Neural cell (in vitro differentiated cells): ENCODE results near the gene RS1.

ENCODE experiments used
- EP300 ChIP-seq: fragments of 450-650 bp; conservative IDR thresholded peaks from 2 replicates; pipeline ENCODE4 v1.6.1; 2014; ENCODE audit warnings: antibody characterized with exemption, mild to moderate bottlenecking, moderate library complexity; ENCODE audit not compliant: poor library complexity, severe bottlenecking
- EZH2 ChIP-seq: fragments of 200-600, 300-800 bp; shearing (Covaris generic), sonication (generic); IDR thresholded peaks from 2 replicates; pipeline ENCODE4 v1.6.1; 2014; ENCODE audit warnings: antibody characterized with exemption, low read length, borderline replicate concordance, mild to moderate bottlenecking; ENCODE audit not compliant: insufficient read depth, poor library complexity, severe bottlenecking
- POLR2AphosphoS5 ChIP-seq: IDR thresholded peaks from 2 replicates; pipeline ENCODE4 v1.6.1; 2012
- RAD21 ChIP-seq: fragments of 450-650 bp; conservative IDR thresholded peaks from 2 replicates; pipeline ENCODE4 v1.6.1; 2014; ENCODE audit warnings: antibody characterized with exemption, mild to moderate bottlenecking, moderate library complexity
- SMC3 ChIP-seq: fragments of 450-650 bp; conservative IDR thresholded peaks from 2 replicates; pipeline ENCODE4 v1.6.1; 2014; ENCODE audit warnings: antibody characterized with exemption, mild to moderate bottlenecking, moderate library complexity; ENCODE audit not compliant: poor library complexity
- TAF1 ChIP-seq: IDR thresholded peaks from 2 replicates; pipeline ENCODE4 v1.6.1; 2012; ENCODE audit warnings: low read depth
- TF ChIP-seq, protein P1 (sequence below): fragments of 450-650 bp; IDR thresholded peaks from 2 replicates; pipeline ENCODE4 v1.5.1; 2014; ENCODE audit warnings: antibody characterized with exemption, mild to moderate bottlenecking, moderate library complexity; ENCODE audit not compliant: poor library complexity, severe bottlenecking
- TF ChIP-seq, protein P2 (sequence below): IDR thresholded peaks from 2 replicates; pipeline ENCODE4 v1.6.1; 2012; ENCODE audit warnings: borderline replicate concordance

GRCh38 chrX:18619288-18619687, 52.6 kb downstream of the RS1 start:
- TF ChIP-seq, protein P1, sequence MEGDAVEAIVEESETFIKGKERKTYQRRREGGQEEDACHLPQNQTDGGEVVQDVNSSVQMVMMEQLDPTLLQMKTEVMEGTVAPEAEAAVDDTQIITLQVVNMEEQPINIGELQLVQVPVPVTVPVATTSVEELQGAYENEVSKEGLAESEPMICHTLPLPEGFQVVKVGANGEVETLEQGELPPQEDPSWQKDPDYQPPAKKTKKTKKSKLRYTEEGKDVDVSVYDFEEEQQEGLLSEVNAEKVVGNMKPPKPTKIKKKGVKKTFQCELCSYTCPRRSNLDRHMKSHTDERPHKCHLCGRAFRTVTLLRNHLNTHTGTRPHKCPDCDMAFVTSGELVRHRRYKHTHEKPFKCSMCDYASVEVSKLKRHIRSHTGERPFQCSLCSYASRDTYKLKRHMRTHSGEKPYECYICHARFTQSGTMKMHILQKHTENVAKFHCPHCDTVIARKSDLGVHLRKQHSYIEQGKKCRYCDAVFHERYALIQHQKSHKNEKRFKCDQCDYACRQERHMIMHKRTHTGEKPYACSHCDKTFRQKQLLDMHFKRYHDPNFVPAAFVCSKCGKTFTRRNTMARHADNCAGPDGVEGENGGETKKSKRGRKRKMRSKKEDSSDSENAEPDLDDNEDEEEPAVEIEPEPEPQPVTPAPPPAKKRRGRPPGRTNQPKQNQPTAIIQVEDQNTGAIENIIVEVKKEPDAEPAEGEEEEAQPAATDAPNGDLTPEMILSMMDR = no peak
- TF ChIP-seq EZH2 = no peak
- TF ChIP-seq TAF1 = no peak
- TF ChIP-seq, protein P2, sequence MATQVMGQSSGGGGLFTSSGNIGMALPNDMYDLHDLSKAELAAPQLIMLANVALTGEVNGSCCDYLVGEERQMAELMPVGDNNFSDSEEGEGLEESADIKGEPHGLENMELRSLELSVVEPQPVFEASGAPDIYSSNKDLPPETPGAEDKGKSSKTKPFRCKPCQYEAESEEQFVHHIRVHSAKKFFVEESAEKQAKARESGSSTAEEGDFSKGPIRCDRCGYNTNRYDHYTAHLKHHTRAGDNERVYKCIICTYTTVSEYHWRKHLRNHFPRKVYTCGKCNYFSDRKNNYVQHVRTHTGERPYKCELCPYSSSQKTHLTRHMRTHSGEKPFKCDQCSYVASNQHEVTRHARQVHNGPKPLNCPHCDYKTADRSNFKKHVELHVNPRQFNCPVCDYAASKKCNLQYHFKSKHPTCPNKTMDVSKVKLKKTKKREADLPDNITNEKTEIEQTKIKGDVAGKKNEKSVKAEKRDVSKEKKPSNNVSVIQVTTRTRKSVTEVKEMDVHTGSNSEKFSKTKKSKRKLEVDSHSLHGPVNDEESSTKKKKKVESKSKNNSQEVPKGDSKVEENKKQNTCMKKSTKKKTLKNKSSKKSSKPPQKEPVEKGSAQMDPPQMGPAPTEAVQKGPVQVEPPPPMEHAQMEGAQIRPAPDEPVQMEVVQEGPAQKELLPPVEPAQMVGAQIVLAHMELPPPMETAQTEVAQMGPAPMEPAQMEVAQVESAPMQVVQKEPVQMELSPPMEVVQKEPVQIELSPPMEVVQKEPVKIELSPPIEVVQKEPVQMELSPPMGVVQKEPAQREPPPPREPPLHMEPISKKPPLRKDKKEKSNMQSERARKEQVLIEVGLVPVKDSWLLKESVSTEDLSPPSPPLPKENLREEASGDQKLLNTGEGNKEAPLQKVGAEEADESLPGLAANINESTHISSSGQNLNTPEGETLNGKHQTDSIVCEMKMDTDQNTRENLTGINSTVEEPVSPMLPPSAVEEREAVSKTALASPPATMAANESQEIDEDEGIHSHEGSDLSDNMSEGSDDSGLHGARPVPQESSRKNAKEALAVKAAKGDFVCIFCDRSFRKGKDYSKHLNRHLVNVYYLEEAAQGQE = no peak
- no peak for TF ChIP-seq EP300
- TF ChIP-seq RAD21 = no peak
- TF ChIP-seq SMC3 = no peak
- TF ChIP-seq POLR2AphosphoS5 = no peak
